ENCODE results near the gene PEAK1.
A peak's percentile ranks its signal among the peaks of the same experiment; 100 is the strongest.

PEAK1 gene

DNA sequence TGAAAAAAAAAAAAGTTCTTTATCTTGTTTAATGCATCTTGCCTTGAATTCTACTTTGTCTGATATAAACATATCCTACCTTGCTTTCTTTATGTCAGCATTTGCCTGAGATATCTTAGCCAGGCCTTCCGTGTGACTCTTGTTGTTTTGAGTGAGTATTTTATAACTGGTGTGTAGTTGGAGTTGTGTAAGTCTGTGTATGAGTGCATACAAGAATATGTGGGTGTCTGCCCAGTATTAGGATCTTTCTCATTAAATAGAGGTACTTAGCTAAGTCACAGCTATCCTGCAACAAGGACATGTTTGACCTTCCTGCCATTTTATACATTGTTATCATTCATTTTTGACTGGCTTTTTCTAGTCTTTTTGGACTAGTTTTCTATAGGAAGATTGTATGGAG is 326.5 kb downstream of the PEAK1 start:
- H3K4me3 ChIP-seq (ENCODE audit: insufficient read depth in 1 of 2, low read depth in 1 of 2, low read length in 2 of 2) = no peak overlapping the region
- H2BK120ac ChIP-seq (ENCODE audit: low read depth, low read length) = no peak overlapping the region
- H3K27ac ChIP-seq (ENCODE audit: low read length, poor library complexity, severe bottlenecking) = no peak overlapping the region
- no peak overlapping the region for H3K4me2 ChIP-seq (ENCODE audit: low read length, poor library complexity, severe bottlenecking)
- H3K9ac ChIP-seq (ENCODE audit: low read length) = no peak overlapping the region
- H2AFZ ChIP-seq (ENCODE audit: low read depth, low read length) = no peak overlapping the region
- no peak overlapping the region for H4K91ac ChIP-seq (ENCODE audit: low read length)
- H3K79me1 ChIP-seq (replicated peaks; ENCODE audit: low read length, poor library complexity, severe bottlenecking) = no peaks in the 10 kb centered on the region
- H2BK12ac ChIP-seq (ENCODE audit: low read length in 2 of 2) = no peak overlapping the region
- H3K36me3 ChIP-seq (ENCODE audit: control insufficient read depth in 1 of 2, insufficient read depth in 2 of 2, low read depth in 1 of 2, low read length in 2 of 2) = no peaks in the 10 kb centered on the region
- H2AK5ac ChIP-seq (ENCODE audit: low read length, severe bottlenecking) = no peak overlapping the region
- no peak overlapping the region for H3K14ac ChIP-seq (ENCODE audit: low read length in 2 of 2)
- no peaks in the 10 kb centered on the region for H3K9me3 ChIP-seq (ENCODE audit: control insufficient read depth, low read length)
- H3K27me3 ChIP-seq (ENCODE audit: control insufficient read depth in 1 of 2, insufficient read depth in 1 of 2, low read length in 2 of 2) = no peaks in the 10 kb centered on the region
- no peak overlapping the region for H4K8ac ChIP-seq (ENCODE audit: low read length)
- H3K4ac ChIP-seq (ENCODE audit: low read depth in 1 of 2, low read length in 2 of 2) = no peak overlapping the region
- peaks cover 1% of the 10 kb centered on the region for H3K4me1 ChIP-seq (ENCODE audit: control insufficient read depth, insufficient read depth, low read depth, low read length)
- no peak overlapping the region for H2BK15ac ChIP-seq (ENCODE audit: low read depth, poor library complexity, severe bottlenecking)
- DNase-seq = no peak
- no peak overlapping the region for H3K18ac ChIP-seq (ENCODE audit: low read depth in 1 of 2, low read length in 2 of 2)
- WGBS = 100% methylated on average over 1 of the region's 1 CpG
- H2BK5ac ChIP-seq (ENCODE audit: low read depth, low read length, poor library complexity, severe bottlenecking) = no peak overlapping the region
- no peak overlapping the region for H3K23ac ChIP-seq (ENCODE audit: low read length in 2 of 2)

GRCh38 chr15:77091097-77091496 is 328.8 kb downstream of the PEAK1 start:
- no peak overlapping the region for H3K23ac ChIP-seq (ENCODE audit: low read length in 2 of 2)
- H2BK120ac ChIP-seq (ENCODE audit: low read depth, low read length) = no peak overlapping the region
- H3K4me2 ChIP-seq (ENCODE audit: low read length, poor library complexity, severe bottlenecking) = no peak overlapping the region
- H3K9ac ChIP-seq (ENCODE audit: low read length) = no peak overlapping the region
- H2BK12ac ChIP-seq (ENCODE audit: low read length in 2 of 2) = no peak overlapping the region
- 100% methylated on average over 2 of the region's 2 CpGs for WGBS
- H3K79me1 ChIP-seq (replicated peaks; ENCODE audit: low read length, poor library complexity, severe bottlenecking) = no peaks in the 10 kb centered on the region
- H3K4ac ChIP-seq (ENCODE audit: low read depth in 1 of 2, low read length in 2 of 2) = no peak overlapping the region
- DNase-seq = no peak
- H3K9me3 ChIP-seq (ENCODE audit: control insufficient read depth, low read length) = no peaks in the 10 kb centered on the region
- H2AK5ac ChIP-seq (ENCODE audit: low read length, severe bottlenecking) = no peak overlapping the region
- no peak overlapping the region for H4K91ac ChIP-seq (ENCODE audit: low read length)
- no peak overlapping the region for H3K18ac ChIP-seq (ENCODE audit: low read depth in 1 of 2, low read length in 2 of 2)
- no peak overlapping the region for H3K27ac ChIP-seq (ENCODE audit: low read length, poor library complexity, severe bottlenecking)
- no peaks in the 10 kb centered on the region for H3K36me3 ChIP-seq (ENCODE audit: control insufficient read depth in 1 of 2, insufficient read depth in 2 of 2, low read depth in 1 of 2, low read length in 2 of 2)
- no peak overlapping the region for H2BK5ac ChIP-seq (ENCODE audit: low read depth, low read length, poor library complexity, severe bottlenecking)
- H3K14ac ChIP-seq (ENCODE audit: low read length in 2 of 2) = no peak overlapping the region
- no peak overlapping the region for H2BK15ac ChIP-seq (ENCODE audit: low read depth, poor library complexity, severe bottlenecking)
- H2AFZ ChIP-seq (ENCODE audit: low read depth, low read length) = no peak overlapping the region
- H3K4me3 ChIP-seq (ENCODE audit: insufficient read depth in 1 of 2, low read depth in 1 of 2, low read length in 2 of 2) = no peak overlapping the region
- H3K4me1 ChIP-seq (ENCODE audit: control insufficient read depth, insufficient read depth, low read depth, low read length) = no peaks in the 10 kb centered on the region
- H3K27me3 ChIP-seq (ENCODE audit: control insufficient read depth in 1 of 2, insufficient read depth in 1 of 2, low read length in 2 of 2) = no peaks in the 10 kb centered on the region
- H4K8ac ChIP-seq (ENCODE audit: low read length) = no peak overlapping the region

DNA sequence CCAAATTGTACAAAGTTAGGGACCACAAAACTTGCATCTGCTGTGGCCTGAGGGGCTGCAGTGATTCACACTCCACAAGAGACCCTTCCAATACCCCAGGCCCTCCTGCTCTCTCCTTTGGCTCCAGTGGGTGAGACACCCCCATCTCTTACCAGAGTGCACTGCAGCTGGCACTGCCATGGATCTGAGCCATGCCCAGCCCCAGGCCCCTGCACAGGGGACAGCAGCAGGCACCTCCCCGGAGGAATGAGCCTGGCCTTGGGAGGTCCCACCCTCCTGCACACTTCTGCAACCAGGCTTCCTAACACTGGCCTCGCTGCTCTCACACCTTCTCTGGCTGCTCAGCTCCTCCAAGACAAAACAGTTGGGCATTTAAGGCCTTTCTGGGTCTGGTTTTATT is 332.7 kb downstream of the PEAK1 start:
- peaks cover 3% of the 10 kb centered on the region for H3K4me1 ChIP-seq (ENCODE audit: control insufficient read depth, insufficient read depth, low read depth, low read length)
- H4K8ac ChIP-seq (ENCODE audit: low read length) = no peak overlapping the region
- no peak overlapping the region for H3K27ac ChIP-seq (ENCODE audit: low read length, poor library complexity, severe bottlenecking)
- H2BK15ac ChIP-seq (ENCODE audit: low read depth, poor library complexity, severe bottlenecking) = no peak overlapping the region
- H3K36me3 ChIP-seq (ENCODE audit: control insufficient read depth in 1 of 2, insufficient read depth in 2 of 2, low read depth in 1 of 2, low read length in 2 of 2) = no peaks in the 10 kb centered on the region
- no peaks in the 10 kb centered on the region for H3K9me3 ChIP-seq (ENCODE audit: control insufficient read depth, low read length)
- no peak overlapping the region for H2AFZ ChIP-seq (ENCODE audit: low read depth, low read length)
- H4K91ac ChIP-seq (ENCODE audit: low read length) = no peak overlapping the region
- H3K27me3 ChIP-seq (ENCODE audit: control insufficient read depth in 1 of 2, insufficient read depth in 1 of 2, low read length in 2 of 2) = no peaks in the 10 kb centered on the region
- H3K79me1 ChIP-seq (replicated peaks; ENCODE audit: low read length, poor library complexity, severe bottlenecking) = no peaks in the 10 kb centered on the region
- H2BK120ac ChIP-seq (ENCODE audit: low read depth, low read length) = no peak overlapping the region
- no peak overlapping the region for H2AK5ac ChIP-seq (ENCODE audit: low read length, severe bottlenecking)
- H3K14ac ChIP-seq (ENCODE audit: low read length in 2 of 2) = no peak overlapping the region
- no peak overlapping the region for H3K9ac ChIP-seq (ENCODE audit: low read length)
- WGBS = 95% methylated on average over 1 of the region's 2 CpGs
- H3K18ac ChIP-seq (ENCODE audit: low read depth in 1 of 2, low read length in 2 of 2) = no peak overlapping the region
- no peak overlapping the region for H3K4me3 ChIP-seq (ENCODE audit: insufficient read depth in 1 of 2, low read depth in 1 of 2, low read length in 2 of 2)
- no peak overlapping the region for H3K23ac ChIP-seq (ENCODE audit: low read length in 2 of 2)
- no peak overlapping the region for H3K4me2 ChIP-seq (ENCODE audit: low read length, poor library complexity, severe bottlenecking)
- no peak for DNase-seq
- no peak overlapping the region for H3K4ac ChIP-seq (ENCODE audit: low read depth in 1 of 2, low read length in 2 of 2)
- H2BK5ac ChIP-seq (ENCODE audit: low read depth, low read length, poor library complexity, severe bottlenecking) = no peak overlapping the region
- H2BK12ac ChIP-seq (ENCODE audit: low read length in 2 of 2) = no peak overlapping the region

DNA sequence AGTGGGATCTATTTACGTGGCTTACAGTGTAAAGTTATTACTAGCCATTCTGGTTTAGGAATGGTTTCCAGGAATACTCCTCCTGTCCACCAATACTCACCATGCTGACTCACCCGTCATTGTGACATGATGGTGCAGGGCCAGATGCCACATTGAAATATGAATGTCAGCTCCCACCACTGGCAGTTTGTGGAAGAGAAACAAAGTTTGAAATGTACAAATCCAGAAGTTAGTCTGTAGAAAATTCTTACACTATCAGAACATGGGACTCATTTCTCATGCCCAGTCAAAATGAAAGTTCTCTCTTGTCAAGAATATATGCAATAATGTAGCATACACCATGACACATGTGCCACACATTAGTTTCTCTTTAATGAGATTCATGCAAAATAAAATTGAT is 334.6 kb downstream of the PEAK1 start:
- WGBS = 31% methylated on average over 2 of the region's 2 CpGs
- H2BK120ac ChIP-seq (ENCODE audit: low read depth, low read length) = no peak overlapping the region
- H3K4ac ChIP-seq (ENCODE audit: low read depth in 1 of 2, low read length in 2 of 2) = no peak overlapping the region
- no peak overlapping the region for H2AK5ac ChIP-seq (ENCODE audit: low read length, severe bottlenecking)
- no peaks in the 10 kb centered on the region for H3K9me3 ChIP-seq (ENCODE audit: control insufficient read depth, low read length)
- DNase-seq = peak; percentile 64
- no peak overlapping the region for H3K9ac ChIP-seq (ENCODE audit: low read length)
- H2AFZ ChIP-seq (ENCODE audit: low read depth, low read length) = no peak overlapping the region
- H4K8ac ChIP-seq (ENCODE audit: low read length) = no peak overlapping the region
- no peak overlapping the region for H4K91ac ChIP-seq (ENCODE audit: low read length)
- no peaks in the 10 kb centered on the region for H3K36me3 ChIP-seq (ENCODE audit: control insufficient read depth in 1 of 2, insufficient read depth in 2 of 2, low read depth in 1 of 2, low read length in 2 of 2)
- H2BK5ac ChIP-seq (ENCODE audit: low read depth, low read length, poor library complexity, severe bottlenecking) = no peak overlapping the region
- no peaks in the 10 kb centered on the region for H3K27me3 ChIP-seq (ENCODE audit: control insufficient read depth in 1 of 2, insufficient read depth in 1 of 2, low read length in 2 of 2)
- H3K4me2 ChIP-seq (ENCODE audit: low read length, poor library complexity, severe bottlenecking) = no peak overlapping the region
- no peak overlapping the region for H2BK12ac ChIP-seq (ENCODE audit: low read length in 2 of 2)
- H2BK15ac ChIP-seq (ENCODE audit: low read depth, poor library complexity, severe bottlenecking) = no peak overlapping the region
- no peak overlapping the region for H3K23ac ChIP-seq (ENCODE audit: low read length in 2 of 2)
- H3K4me3 ChIP-seq (ENCODE audit: insufficient read depth in 1 of 2, low read depth in 1 of 2, low read length in 2 of 2) = no peak overlapping the region
- no peak overlapping the region for H3K14ac ChIP-seq (ENCODE audit: low read length in 2 of 2)
- peaks cover 7% of the 10 kb centered on the region for H3K4me1 ChIP-seq (ENCODE audit: control insufficient read depth, insufficient read depth, low read depth, low read length)
- no peak overlapping the region for H3K27ac ChIP-seq (ENCODE audit: low read length, poor library complexity, severe bottlenecking)
- H3K79me1 ChIP-seq (replicated peaks; ENCODE audit: low read length, poor library complexity, severe bottlenecking) = no peaks in the 10 kb centered on the region
- H3K18ac ChIP-seq (ENCODE audit: low read depth in 1 of 2, low read length in 2 of 2) = no peak overlapping the region

Data from mesenchymal stem cell (in vitro differentiated cells and primary cell).